Neuron (in vitro differentiated cells): ENCODE data around the gene STK32C.
A peak's percentile ranks its signal among the peaks of the same experiment; 100 is the strongest.

Source experiments
- H2AFZ ChIP-seq: one replicate; pipeline ENCODE4 v1.6.1; 2013; ENCODE audit warnings: low read depth, mild to moderate bottlenecking, inconsistent platforms, low read length, moderate library complexity
- H3K27me3 ChIP-seq: one replicate; pipeline ENCODE4 v1.6.1; 2013; ENCODE audit warnings: low read length; ENCODE audit not compliant: insufficient read depth
- H3K36me3 ChIP-seq: one replicate; pipeline ENCODE4 v1.6.1; 2013; ENCODE audit warnings: low read length; ENCODE audit not compliant: insufficient read depth
- H3K4me1 ChIP-seq: one replicate; pipeline ENCODE4 v1.6.1; 2013; ENCODE audit warnings: low read length; ENCODE audit not compliant: insufficient read depth
- H3K4me3 ChIP-seq: 2 replicates; pipeline ENCODE4 v1.5.1; 2013; ENCODE audit warnings: mild to moderate bottlenecking, low read length, moderate library complexity
- H3K9me3 ChIP-seq: one replicate; pipeline ENCODE4 v1.6.1; 2013; ENCODE audit warnings: low read length

STK32C gene

DNA sequence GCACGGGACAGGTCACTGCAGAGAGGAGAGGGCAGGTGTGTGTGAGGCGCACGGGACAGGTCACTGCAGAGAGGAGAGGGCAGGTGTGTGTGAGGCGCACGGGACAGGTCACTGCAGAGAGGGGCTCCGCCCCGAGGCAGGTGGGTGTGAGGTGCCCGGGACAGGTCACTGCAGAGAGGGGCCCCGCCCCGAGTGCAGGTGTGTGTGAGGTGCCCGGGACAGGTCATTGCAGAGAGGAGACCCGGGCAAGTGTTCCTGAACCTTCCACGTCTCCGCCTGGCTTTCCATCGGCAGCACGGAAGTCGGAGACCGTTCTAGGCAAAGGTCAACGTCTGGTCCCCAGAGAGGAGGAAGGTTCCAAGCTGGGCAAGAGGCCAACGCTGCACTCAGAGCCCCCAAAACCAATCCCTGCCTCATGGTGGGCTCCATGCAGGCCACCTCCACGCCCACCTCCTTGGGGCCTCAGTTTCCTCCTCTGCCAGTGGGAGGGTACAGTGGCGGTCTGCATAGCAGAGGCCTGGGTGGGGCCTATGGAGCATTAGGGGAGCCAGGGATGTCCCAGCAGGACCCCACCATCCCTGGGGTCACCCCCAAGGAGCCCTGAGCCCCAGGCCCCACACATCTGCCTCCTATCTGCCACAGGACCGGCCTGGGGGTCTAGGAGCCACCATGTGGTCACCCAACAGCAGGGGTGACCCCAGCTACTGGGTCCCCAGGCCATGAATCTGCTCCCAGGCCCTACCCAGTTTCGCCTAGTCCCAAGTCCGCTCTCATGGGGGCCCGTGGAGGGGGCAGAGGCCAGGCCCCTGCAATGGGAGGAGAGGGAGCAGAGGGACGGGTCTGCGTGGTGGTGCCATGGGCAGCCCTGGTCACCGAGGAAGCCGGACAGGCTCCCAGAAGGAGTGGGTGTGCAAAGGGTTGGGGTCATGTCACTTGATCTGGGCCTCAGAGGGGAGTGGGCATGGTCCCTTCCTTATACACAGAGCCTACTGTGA lies 57.0 kb downstream of the STK32C start:
- H3K4me3 ChIP-seq = no peak overlapping the region
- H2AFZ ChIP-seq = no peak overlapping the region
- no peaks in the 10 kb centered on the region for H3K9me3 ChIP-seq
- no peaks in the 10 kb centered on the region for H3K27me3 ChIP-seq
- H3K4me1 ChIP-seq = peaks cover 5% of the 10 kb centered on the region
- H3K36me3 ChIP-seq = no peaks in the 10 kb centered on the region

GRCh38 chr10:132249824-132250375 lies 57.9 kb downstream of the STK32C start:
- Histone ChIP-seq H2AFZ (no peak overlapping the region), H3K9me3 (no peaks in the 10 kb centered on the region), H3K36me3 (no peaks in the 10 kb centered on the region), H3K4me1 (peaks cover 5% of the 10 kb centered on the region), H3K4me3 (no peak overlapping the region), H3K27me3 (no peaks in the 10 kb centered on the region)

- Histone ChIP-seq H2AFZ (no peak overlapping the region), H3K27me3 (no peaks in the 10 kb centered on the region), H3K4me3 (no peak overlapping the region), H3K4me1 (peaks cover 5% of the 10 kb centered on the region), H3K36me3 (no peaks in the 10 kb centered on the region), H3K9me3 (no peaks in the 10 kb centered on the region)
Observed at GRCh38 chr10:132249226-132249724, 58.5 kb downstream of the STK32C start.

GRCh38 chr10:132248455-132249225 lies 59.1 kb downstream of the STK32C start:
- no peak overlapping the region for H2AFZ ChIP-seq
- H3K27me3 ChIP-seq = no peaks in the 10 kb centered on the region
- H3K4me1 ChIP-seq = peaks cover 5% of the 10 kb centered on the region
- no peaks in the 10 kb centered on the region for H3K9me3 ChIP-seq
- peak overlapping the region; percentile 45 for H3K4me3 ChIP-seq
- H3K36me3 ChIP-seq = no peaks in the 10 kb centered on the region

- Histone ChIP-seq H3K4me1 (peaks cover 5% of the 10 kb centered on the region), H2AFZ (no peak overlapping the region), H3K9me3 (no peaks in the 10 kb centered on the region), H3K36me3 (no peaks in the 10 kb centered on the region), H3K4me3 (no peak overlapping the region), H3K27me3 (no peaks in the 10 kb centered on the region)
Observed at GRCh38 chr10:132247943-132248342, 59.8 kb downstream of the STK32C start.

- H3K4me3 ChIP-seq = no peak overlapping the region
- H3K36me3 ChIP-seq = no peaks in the 10 kb centered on the region
- H3K27me3 ChIP-seq = no peaks in the 10 kb centered on the region
- no peaks in the 10 kb centered on the region for H3K9me3 ChIP-seq
- H3K4me1 ChIP-seq = peaks cover 5% of the 10 kb centered on the region
- H2AFZ ChIP-seq = no peak overlapping the region
Observed at GRCh38 chr10:132246296-132246695, 61.5 kb downstream of the STK32C start.

GRCh38 chr10:132245056-132245455 lies 62.7 kb downstream of the STK32C start:
- Histone ChIP-seq H3K4me3 (no peak overlapping the region), H3K27me3 (no peaks in the 10 kb centered on the region), H3K9me3 (no peaks in the 10 kb centered on the region), H2AFZ (no peak overlapping the region), H3K4me1 (peaks cover 5% of the 10 kb centered on the region), H3K36me3 (no peaks in the 10 kb centered on the region)

- no peak overlapping the region for H2AFZ ChIP-seq
- no peak overlapping the region for H3K4me3 ChIP-seq
- no peaks in the 10 kb centered on the region for H3K36me3 ChIP-seq
- no peaks in the 10 kb centered on the region for H3K27me3 ChIP-seq
- H3K4me1 ChIP-seq = peaks cover 2% of the 10 kb centered on the region
- H3K9me3 ChIP-seq = no peaks in the 10 kb centered on the region
Observed at GRCh38 chr10:132243626-132244025, 64.1 kb downstream of the STK32C start.

DNA sequence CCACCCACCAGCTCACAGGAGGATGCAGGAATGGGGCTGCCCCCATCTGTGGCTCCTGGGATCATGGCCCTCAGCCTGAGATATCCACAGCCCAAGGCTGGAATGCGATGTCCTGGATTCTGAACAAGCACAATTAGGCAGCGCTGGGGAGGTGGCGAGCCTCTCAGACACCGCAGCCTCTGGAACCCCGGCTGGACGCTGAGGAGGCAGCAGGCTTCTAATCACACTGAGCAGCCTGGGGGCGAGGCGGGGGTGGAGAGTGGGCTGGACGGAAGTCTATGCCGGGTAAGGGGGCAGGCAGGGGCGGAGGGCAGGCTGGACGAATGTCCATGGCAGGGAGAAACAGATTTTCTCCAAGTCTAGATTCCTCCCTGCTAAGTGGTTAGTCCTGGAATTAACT lies 64.6 kb downstream of the STK32C start:
- Histone ChIP-seq H3K27me3 (no peaks in the 10 kb centered on the region), H3K36me3 (no peaks in the 10 kb centered on the region), H2AFZ (no peak overlapping the region), H3K9me3 (no peaks in the 10 kb centered on the region), H3K4me1 (peaks cover under 1% of the 10 kb centered on the region), H3K4me3 (no peak overlapping the region)

GRCh38 chr10:132242103-132242840 lies 65.5 kb downstream of the STK32C start:
- Histone ChIP-seq H2AFZ (no peak overlapping the region), H3K36me3 (no peaks in the 10 kb centered on the region), H3K4me3 (no peak overlapping the region), H3K27me3 (no peaks in the 10 kb centered on the region), H3K9me3 (no peaks in the 10 kb centered on the region), H3K4me1 (peaks cover 9% of the 10 kb centered on the region)

DNA sequence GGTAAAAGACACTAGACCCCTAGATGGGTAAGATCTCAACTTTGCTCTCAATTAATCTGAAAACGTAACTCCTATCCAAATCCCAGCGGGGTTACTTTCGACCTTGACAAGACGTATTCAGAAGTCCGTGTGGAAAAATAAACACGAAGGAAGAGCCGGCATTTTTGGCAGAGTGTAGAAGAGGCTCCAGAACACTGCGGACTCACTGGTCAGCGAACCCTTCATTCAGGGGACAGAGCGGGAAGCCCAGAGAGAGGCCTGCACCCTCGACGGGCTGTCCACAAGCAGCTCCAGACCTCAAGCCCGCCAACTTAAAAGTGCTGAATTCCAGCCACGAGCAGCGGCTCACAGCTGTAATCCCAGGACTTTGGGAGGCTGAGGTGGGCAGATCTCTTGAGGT lies 66.3 kb downstream of the STK32C start:
- Histone ChIP-seq H3K27me3 (no peaks in the 10 kb centered on the region), H3K36me3 (no peaks in the 10 kb centered on the region), H2AFZ (no peak overlapping the region), H3K9me3 (no peaks in the 10 kb centered on the region), H3K4me3 (no peak overlapping the region), H3K4me1 (peaks cover 9% of the 10 kb centered on the region)

GRCh38 chr10:132241086-132241485 lies 66.7 kb downstream of the STK32C start:
- Histone ChIP-seq H3K4me1 (peaks cover 9% of the 10 kb centered on the region), H3K36me3 (no peaks in the 10 kb centered on the region), H2AFZ (no peak overlapping the region), H3K27me3 (no peaks in the 10 kb centered on the region), H3K9me3 (no peaks in the 10 kb centered on the region), H3K4me3 (no peak overlapping the region)
